H9 (cell line): Measurements from ENCODE around the gene BCAS3. TPM values are rescaled to one million over a fixed set of nuclear protein-coding genes. Genes with fewer than 3 reads are reported as not detected.

Source experiments
- DNase-seq: peaks from one replicate; pipeline ENCODE4 v3.0.0-alpha.2; 2017
- H2AFZ ChIP-seq: one replicate; pipeline ENCODE4 v1.6.1; 2013; ENCODE audit warnings: mild to moderate bottlenecking, low read length, control low read depth, moderate library complexity
- H2AK5ac ChIP-seq: 2 replicates; pipeline ENCODE4 v1.6.1; 2013; ENCODE audit warnings: low read length, control low read depth, mixed read lengths; ENCODE audit not compliant: insufficient read length
- H2BK120ac ChIP-seq: one replicate; pipeline ENCODE4 v1.6.1; 2013; ENCODE audit warnings: low read depth, mild to moderate bottlenecking, low read length, control low read depth, inconsistent platforms; ENCODE audit not compliant: poor library complexity, severe bottlenecking
- H2BK12ac ChIP-seq: 2 replicates; pipeline ENCODE4 v1.6.1; 2013; ENCODE audit warnings: low read length, control low read depth, mixed read lengths, low read depth; ENCODE audit not compliant: insufficient read length
- H2BK15ac ChIP-seq: 2 replicates; pipeline ENCODE4 v1.6.1; 2013; ENCODE audit warnings: low read depth, low read length, control low read depth
- H2BK20ac ChIP-seq: one replicate; pipeline ENCODE4 v1.6.1; 2013; ENCODE audit warnings: low read depth, mild to moderate bottlenecking, low read length, control low read depth, inconsistent platforms; ENCODE audit not compliant: poor library complexity, severe bottlenecking
- H2BK5ac ChIP-seq: 2 replicates; pipeline ENCODE4 v1.6.1; 2013; ENCODE audit warnings: low read length, control low read depth, mixed read lengths; ENCODE audit not compliant: insufficient read length
- H3K14ac ChIP-seq: 2 replicates; pipeline ENCODE4 v1.6.1; 2013; ENCODE audit warnings: low read length, control low read depth; ENCODE audit not compliant: insufficient read depth
- H3K18ac ChIP-seq: 2 replicates; pipeline ENCODE4 v1.6.1; 2013; ENCODE audit warnings: low read depth, mild to moderate bottlenecking, mixed read lengths, low read length, control low read depth; ENCODE audit not compliant: insufficient read length
- H3K23ac ChIP-seq: 2 replicates; pipeline ENCODE4 v1.6.1; 2013; ENCODE audit warnings: low read length, control low read depth, mixed read lengths, low read depth; ENCODE audit not compliant: insufficient read length
- H3K23me2 ChIP-seq: 2 replicates; pipeline ENCODE4 v1.6.1; 2013; ENCODE audit warnings: low read depth, mild to moderate bottlenecking, mixed read lengths, low read length, control low read depth; ENCODE audit not compliant: insufficient read length, poor library complexity, severe bottlenecking
- H3K27ac ChIP-seq: 2 replicates; pipeline ENCODE4 v1.5.1; 2013; ENCODE audit warnings: low read length, control low read depth, mixed read lengths, low read depth; ENCODE audit not compliant: insufficient read length
- H3K27me3 ChIP-seq: 2 replicates; pipeline ENCODE4 v1.6.1; 2013; ENCODE audit warnings: low read length, control low read depth, inconsistent platforms; ENCODE audit not compliant: insufficient read depth
- H3K4ac ChIP-seq: 2 replicates; pipeline ENCODE4 v1.6.1; 2013; ENCODE audit warnings: low read depth, mild to moderate bottlenecking, control low read depth, inconsistent platforms, low read length, moderate library complexity
- H3K4me1 ChIP-seq: 2 replicates; pipeline ENCODE4 v1.6.1; 2013; ENCODE audit warnings: low read length, control low read depth, inconsistent platforms; ENCODE audit not compliant: insufficient read depth
- H3K4me2 ChIP-seq: 2 replicates; pipeline ENCODE4 v1.6.1; 2013; ENCODE audit warnings: low read length, control low read depth, mixed read lengths; ENCODE audit not compliant: insufficient read length, insufficient read depth
- H3K56ac ChIP-seq: 2 replicates; pipeline ENCODE4 v1.6.1; 2013; ENCODE audit warnings: low read depth, mild to moderate bottlenecking, mixed read lengths, low read length, control low read depth; ENCODE audit not compliant: insufficient read length
- H3K79me1 ChIP-seq: 2 replicates; pipeline ENCODE4 v1.6.1; 2013; ENCODE audit warnings: low read depth, mild to moderate bottlenecking, moderate library complexity, low read length, control low read depth, inconsistent platforms; ENCODE audit not compliant: insufficient read depth, poor library complexity, severe bottlenecking
- H3K79me2 ChIP-seq: 2 replicates; pipeline ENCODE4 v1.6.1; 2013; ENCODE audit warnings: low read length, control low read depth, inconsistent platforms; ENCODE audit not compliant: insufficient read depth
- H3K9ac ChIP-seq: 2 replicates; pipeline ENCODE4 v1.6.1; 2013; ENCODE audit warnings: low read length, control low read depth, mixed read lengths; ENCODE audit not compliant: insufficient read length; ENCODE audit errors: extremely low read depth
- H3K9me3 ChIP-seq: one replicate; pipeline ENCODE4 v1.6.1; 2013; ENCODE audit warnings: low read depth, low read length, inconsistent platforms; ENCODE audit not compliant: control insufficient read depth
- H3T11ph ChIP-seq: one replicate; pipeline ENCODE4 v1.6.1; 2013; ENCODE audit warnings: mild to moderate bottlenecking, low read length, control low read depth, inconsistent platforms
- H4K20me1 ChIP-seq: one replicate; pipeline ENCODE4 v1.6.1; 2013; ENCODE audit not compliant: control insufficient read depth, insufficient read length, insufficient read depth
- H4K5ac ChIP-seq: 2 replicates; pipeline ENCODE4 v1.6.1; 2013; ENCODE audit warnings: low read depth, mild to moderate bottlenecking, mixed read lengths, low read length, control low read depth; ENCODE audit not compliant: insufficient read length
- H4K8ac ChIP-seq: replicated peaks from 2 replicates; pipeline ENCODE4 v1.6.1; 2013; ENCODE audit warnings: low read length, control low read depth, mixed read lengths, low read depth; ENCODE audit not compliant: insufficient read length
- H4K91ac ChIP-seq: 2 replicates; pipeline ENCODE4 v1.6.1; 2013; ENCODE audit warnings: low read depth, mild to moderate bottlenecking, moderate library complexity, mixed read lengths, low read length, control low read depth; ENCODE audit not compliant: insufficient read length
- H3K27ac Mint-ChIP-seq, 3 experiments: 2 replicates in 2 of 3; 3 replicates in 1 of 3; pipeline ENCODE4 v1.8.0; 2020 to 2021; ENCODE audit warnings: mixed read lengths in 3 of 3, mild to moderate bottlenecking in 1 of 3, moderate library complexity in 1 of 3
- H3K27me3 Mint-ChIP-seq: 2 replicates; pipeline ENCODE4 v1.8.0; 2021; ENCODE audit warnings: low read depth, mild to moderate bottlenecking, moderate library complexity, mixed read lengths
- H3K36me3 Mint-ChIP-seq, 3 experiments: 2 replicates in 2 of 3; 3 replicates in 1 of 3; pipeline ENCODE4 v1.8.0; 2020 to 2021; ENCODE audit warnings: low read depth in 3 of 3, mixed read lengths in 3 of 3; ENCODE audit not compliant: insufficient read depth in 1 of 3
- H3K4me1 Mint-ChIP-seq, 2 experiments: 2 replicates each; pipeline ENCODE4 v1.8.0; 2020; ENCODE audit warnings: mixed read lengths in 2 of 2
- H3K4me3 Mint-ChIP-seq, 2 experiments: 2 replicates in 1 of 2; 3 replicates in 1 of 2; pipeline ENCODE4 v1.8.0; 2020 to 2021; ENCODE audit warnings: mild to moderate bottlenecking in 2 of 2, mixed read lengths in 2 of 2, moderate library complexity in 1 of 2
- H3K9me3 Mint-ChIP-seq, 2 experiments: 2 replicates in 1 of 2; 3 replicates in 1 of 2; pipeline ENCODE4 v1.8.0; 2020; ENCODE audit warnings: mild to moderate bottlenecking in 2 of 2, mixed read lengths in 2 of 2, moderate library complexity in 1 of 2
- CTCF ChIP-seq: fragments of 200-600 bp; sonication (generic); conservative IDR thresholded peaks from 3 replicates; pipeline ENCODE4 v1.8.0; 2021; ENCODE audit warnings: antibody characterized with exemption, mild to moderate bottlenecking
- WGBS: extraction: QIAGEN DNeasy Blood & Tissue Kit; methylation state at CpG from one replicate; pipeline ENCODE4 v1.1.7; 2013; ENCODE audit warnings: missing lambda C conversion rate, low lambda C conversion rate, mixed read lengths; ENCODE audit not compliant: insufficient read length; ENCODE audit errors: extremely low coverage; 5-methylcytosine and 5-hydroxymethylcytosine counted together
- total RNA-seq: library from RNA; stranded (reverse); gene quantifications from 2 replicates; pipeline ENCODE4 v1.2.1, GENCODE V29; 2021

Gene BCAS3
- total RNA-seq, 1 experiment from 2014 or later, result 22.4 TPM

- H2BK15ac ChIP-seq, result no peak overlapping the region
- H3K27ac Mint-ChIP-seq, result peak overlapping the region in 1 of 3 experiments; percentile 51; a peak in 1 of 7 replicates
- no peaks in the 10 kb centered on the region for H3K79me1 ChIP-seq
- H3K4ac ChIP-seq, result no peak overlapping the region
- H3K27me3 Mint-ChIP-seq, result no peaks in the 10 kb centered on the region
- H3K4me1 Mint-ChIP-seq, result peaks cover 25 to 31% of the 10 kb centered on the region in 2 experiments
- H3K27ac ChIP-seq, result no peak overlapping the region
- H3K4me2 ChIP-seq, result no peak overlapping the region
- H2BK120ac ChIP-seq, result no peak overlapping the region
- no peak overlapping the region for H3K23ac ChIP-seq
- no peaks in the 10 kb centered on the region for H3K23me2 ChIP-seq
- H4K91ac ChIP-seq, result no peak overlapping the region
- no peak overlapping the region for H3K56ac ChIP-seq
- no peaks in the 10 kb centered on the region for H3K9me3 Mint-ChIP-seq
- no peak overlapping the region for H2BK5ac ChIP-seq
- H3K36me3 Mint-ChIP-seq, result no peaks in the 10 kb centered on the region
- no peak overlapping the region for H4K8ac ChIP-seq
- no peak for TF ChIP-seq CTCF
- H4K5ac ChIP-seq, result no peak overlapping the region
- no peak overlapping the region for H3K9ac ChIP-seq
- no peaks in the 10 kb centered on the region for H3K27me3 ChIP-seq
- WGBS, result no CpG with 5 or more reads among the region's 6 CpGs
- no peak overlapping the region for H3K18ac ChIP-seq
- no peaks in the 10 kb centered on the region for H3K4me1 ChIP-seq
- no peak for DNase-seq
- H3K4me3 Mint-ChIP-seq, result no peak overlapping the region
- H3K79me2 ChIP-seq, result no peaks in the 10 kb centered on the region
- no peak overlapping the region for H3T11ph ChIP-seq
- no peak overlapping the region for H3K14ac ChIP-seq
- H2BK20ac ChIP-seq, result no peak overlapping the region
- H2BK12ac ChIP-seq, result no peak overlapping the region
- no peaks in the 10 kb centered on the region for H3K9me3 ChIP-seq
- no peak overlapping the region for H2AK5ac ChIP-seq
- no peaks in the 10 kb centered on the region for H4K20me1 ChIP-seq
- no peak overlapping the region for H2AFZ ChIP-seq
Observed at GRCh38 chr17:61209525-61209924, 531.9 kb downstream of the BCAS3 start.
